GM12878 (cell line): Measurements from ENCODE around the gene GRIK4.

Experiments
- EZH2 ChIP-seq: IDR thresholded peaks from 2 replicates; pipeline ENCODE4 v1.6.1; 2012; ENCODE audit warnings: low read depth, mild to moderate bottlenecking, control low read depth, inconsistent platforms, low read length, borderline replicate concordance; ENCODE audit not compliant: control insufficient read depth
- RBBP5 ChIP-seq: fragments of 200-600 bp; sonication (generic); conservative IDR thresholded peaks from 2 replicates; pipeline ENCODE4 v1.6.1; 2016
- TCF12 ChIP-seq: IDR thresholded peaks from 2 replicates; pipeline ENCODE4 v1.6.1; 2011; ENCODE audit warnings: low read depth, mild to moderate bottlenecking, low read length
- TF ChIP-seq, protein P1 (sequence below), 3 experiments: IDR thresholded peaks in 2 of 3; conservative IDR thresholded peaks in 1 of 3; 2 replicates each; pipeline ENCODE4 v1.5.1; 2011; ENCODE audit warnings: low read depth in 3 of 3, low read length in 3 of 3, mild to moderate bottlenecking in 3 of 3, control low read depth in 2 of 3, moderate library complexity in 2 of 3, inconsistent platforms in 1 of 3, mixed read lengths in 1 of 3; ENCODE audit not compliant: control insufficient read depth in 2 of 3, insufficient read depth in 1 of 3; ENCODE audit errors: extremely low read depth in 1 of 3
- TF ChIP-seq, protein P2 (sequence below): IDR thresholded peaks from 2 replicates; pipeline ENCODE4 v1.6.1; 2012; ENCODE audit warnings: low read length, inconsistent platforms

DNA sequence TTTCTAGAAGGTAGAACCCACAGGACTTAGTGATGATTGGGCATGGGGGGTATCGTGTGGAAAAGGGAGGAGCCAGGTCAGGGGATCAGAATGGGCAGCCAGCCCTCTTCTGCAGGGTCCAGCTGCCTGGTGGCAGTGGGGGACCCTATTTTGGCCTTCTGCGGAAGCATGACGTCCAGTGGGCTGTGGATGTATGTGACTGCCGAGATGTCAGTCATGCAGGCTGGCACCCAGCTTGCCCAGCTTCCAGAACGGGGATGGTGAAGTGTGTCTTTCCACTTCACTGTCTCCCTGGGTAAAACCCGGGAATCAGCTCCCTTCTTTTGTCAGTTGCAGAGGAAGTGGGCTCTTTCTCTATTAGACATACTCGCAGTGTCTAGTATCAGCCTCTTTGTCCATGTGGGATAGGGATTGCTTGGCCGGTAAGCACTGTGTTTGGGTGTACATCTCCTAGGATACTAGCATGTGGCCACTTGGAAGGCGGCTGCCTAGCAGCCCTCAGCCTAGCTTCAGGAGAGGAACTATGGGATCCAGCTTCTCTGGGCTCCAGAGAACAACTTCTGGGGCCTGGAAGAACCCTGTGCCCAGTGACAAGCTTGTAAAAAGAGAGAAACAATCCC lies 51.4 kb downstream of the GRIK4 start:
- TF ChIP-seq RBBP5 (no peak), TCF12 (no peak), EZH2 (no peak)
- TF ChIP-seq, protein P1, sequence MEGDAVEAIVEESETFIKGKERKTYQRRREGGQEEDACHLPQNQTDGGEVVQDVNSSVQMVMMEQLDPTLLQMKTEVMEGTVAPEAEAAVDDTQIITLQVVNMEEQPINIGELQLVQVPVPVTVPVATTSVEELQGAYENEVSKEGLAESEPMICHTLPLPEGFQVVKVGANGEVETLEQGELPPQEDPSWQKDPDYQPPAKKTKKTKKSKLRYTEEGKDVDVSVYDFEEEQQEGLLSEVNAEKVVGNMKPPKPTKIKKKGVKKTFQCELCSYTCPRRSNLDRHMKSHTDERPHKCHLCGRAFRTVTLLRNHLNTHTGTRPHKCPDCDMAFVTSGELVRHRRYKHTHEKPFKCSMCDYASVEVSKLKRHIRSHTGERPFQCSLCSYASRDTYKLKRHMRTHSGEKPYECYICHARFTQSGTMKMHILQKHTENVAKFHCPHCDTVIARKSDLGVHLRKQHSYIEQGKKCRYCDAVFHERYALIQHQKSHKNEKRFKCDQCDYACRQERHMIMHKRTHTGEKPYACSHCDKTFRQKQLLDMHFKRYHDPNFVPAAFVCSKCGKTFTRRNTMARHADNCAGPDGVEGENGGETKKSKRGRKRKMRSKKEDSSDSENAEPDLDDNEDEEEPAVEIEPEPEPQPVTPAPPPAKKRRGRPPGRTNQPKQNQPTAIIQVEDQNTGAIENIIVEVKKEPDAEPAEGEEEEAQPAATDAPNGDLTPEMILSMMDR (IDR thresholded peaks at IDR 0.05 in 2 of 3, conservative IDR thresholded peaks at IDR 0.05 in 1 of 3; ENCODE audit: control insufficient read depth in 2 of 3, extremely low read depth in 1 of 3, insufficient read depth in 1 of 3, low read depth in 3 of 3, low read length in 3 of 3) = no peak
- TF ChIP-seq, protein P2, sequence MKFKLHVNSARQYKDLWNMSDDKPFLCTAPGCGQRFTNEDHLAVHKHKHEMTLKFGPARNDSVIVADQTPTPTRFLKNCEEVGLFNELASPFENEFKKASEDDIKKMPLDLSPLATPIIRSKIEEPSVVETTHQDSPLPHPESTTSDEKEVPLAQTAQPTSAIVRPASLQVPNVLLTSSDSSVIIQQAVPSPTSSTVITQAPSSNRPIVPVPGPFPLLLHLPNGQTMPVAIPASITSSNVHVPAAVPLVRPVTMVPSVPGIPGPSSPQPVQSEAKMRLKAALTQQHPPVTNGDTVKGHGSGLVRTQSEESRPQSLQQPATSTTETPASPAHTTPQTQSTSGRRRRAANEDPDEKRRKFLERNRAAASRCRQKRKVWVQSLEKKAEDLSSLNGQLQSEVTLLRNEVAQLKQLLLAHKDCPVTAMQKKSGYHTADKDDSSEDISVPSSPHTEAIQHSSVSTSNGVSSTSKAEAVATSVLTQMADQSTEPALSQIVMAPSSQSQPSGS = no peak
